Peyer's patch (tissue), 4 donors: Measurements from ENCODE around the gene TTLL4. TPM values are rescaled to one million over a fixed set of nuclear protein-coding genes. Genes with fewer than 3 reads are reported as not detected.
A peak's percentile ranks its signal among the peaks of the same experiment; 100 is the strongest.

ENCODE experiments used
- DNase-seq, 3 donors: peaks; one replicate each; pipeline ENCODE4 v3.0.0-alpha.2; 2017 to 2019
- H3K27ac ChIP-seq, 4 donors: fragments of 200-600 bp; sonication (generic); one replicate each; pipeline ENCODE4 v1.5.1; 2016 to 2019
- H3K27me3 ChIP-seq, 2 donors: fragments of 200-600 bp; sonication (generic); one replicate each; pipeline ENCODE4 v1.5.1; 2019
- H3K36me3 ChIP-seq, 3 donors: fragments of 200-600 bp; sonication (generic); one replicate each; pipeline ENCODE4 v1.5.1; 2016 to 2019
- H3K4me1 ChIP-seq, 4 donors: fragments of 200-600 bp; sonication (generic); one replicate each; pipeline ENCODE4 v1.5.1; 2016 to 2019
- H3K4me3 ChIP-seq, 4 donors: fragments of 200-600 bp; sonication (generic); 1 replicate in 3 of 4; 2 replicates in 1 of 4; pipeline ENCODE4 v1.5.1; 2016 to 2019; ENCODE audit warnings: mild to moderate bottlenecking in 1 of 4
- H3K9me3 ChIP-seq, 4 donors: fragments of 200-600 bp; sonication (generic); one replicate each; pipeline ENCODE4 v1.5.1; 2016 to 2019; ENCODE audit warnings: mild to moderate bottlenecking in 1 of 4
- CTCF ChIP-seq, 6 experiments: fragments of 450-650 bp in 4 of 6; fragments of 200-600 bp in 2 of 6; sonication (generic) in 1 of 6; IDR thresholded peaks; one replicate each; pipeline ENCODE4 v1.5.1; 2017 to 2019; ENCODE audit warnings: antibody characterized with exemption in 6 of 6, mild to moderate bottlenecking in 3 of 6, moderate library complexity in 1 of 6
- POLR2A ChIP-seq, 2 donors: fragments of 450-650 bp; IDR thresholded peaks; one replicate each; pipeline ENCODE4 v1.5.1; 2017; ENCODE audit warnings: antibody characterized with exemption in 2 of 2, mild to moderate bottlenecking in 2 of 2, moderate library complexity in 2 of 2
- total RNA-seq, 4 donors: library from RNA; depleted of rRNA; stranded (reverse); fragments of >200 nt; gene quantifications; one replicate each; pipeline ENCODE4 v1.1.0, GENCODE V29; 2016

Gene TTLL4
- total RNA-seq, 4 donors from 2014 or later = 14.9 to 48.4 (median 45.1) TPM

DNA sequence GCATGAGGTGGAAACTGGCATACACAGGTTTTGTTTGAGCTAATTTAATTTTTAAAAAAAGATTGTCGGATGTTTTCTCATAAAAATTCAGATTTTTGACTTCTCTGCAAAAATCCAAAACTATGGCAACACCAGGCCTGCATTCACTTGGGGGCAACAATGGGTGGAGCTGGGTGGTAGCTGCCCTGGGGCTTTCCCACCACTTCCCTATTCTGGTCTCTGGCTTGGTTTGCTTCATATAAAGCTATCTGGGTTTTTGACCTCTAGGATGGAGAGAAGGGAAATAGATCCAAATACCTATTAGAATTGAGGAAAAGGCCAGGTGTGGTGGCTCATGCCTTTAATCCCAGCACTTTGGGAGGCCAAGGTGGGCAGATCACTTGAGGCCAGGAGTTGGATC is 65.9 kb downstream of the TTLL4 start:
- H3K9me3 ChIP-seq = peaks cover 0 to 2% (median 0%) of the 10 kb centered on the region in 4 donors
- no peaks in the 10 kb centered on the region for H3K4me1 ChIP-seq

DNA sequence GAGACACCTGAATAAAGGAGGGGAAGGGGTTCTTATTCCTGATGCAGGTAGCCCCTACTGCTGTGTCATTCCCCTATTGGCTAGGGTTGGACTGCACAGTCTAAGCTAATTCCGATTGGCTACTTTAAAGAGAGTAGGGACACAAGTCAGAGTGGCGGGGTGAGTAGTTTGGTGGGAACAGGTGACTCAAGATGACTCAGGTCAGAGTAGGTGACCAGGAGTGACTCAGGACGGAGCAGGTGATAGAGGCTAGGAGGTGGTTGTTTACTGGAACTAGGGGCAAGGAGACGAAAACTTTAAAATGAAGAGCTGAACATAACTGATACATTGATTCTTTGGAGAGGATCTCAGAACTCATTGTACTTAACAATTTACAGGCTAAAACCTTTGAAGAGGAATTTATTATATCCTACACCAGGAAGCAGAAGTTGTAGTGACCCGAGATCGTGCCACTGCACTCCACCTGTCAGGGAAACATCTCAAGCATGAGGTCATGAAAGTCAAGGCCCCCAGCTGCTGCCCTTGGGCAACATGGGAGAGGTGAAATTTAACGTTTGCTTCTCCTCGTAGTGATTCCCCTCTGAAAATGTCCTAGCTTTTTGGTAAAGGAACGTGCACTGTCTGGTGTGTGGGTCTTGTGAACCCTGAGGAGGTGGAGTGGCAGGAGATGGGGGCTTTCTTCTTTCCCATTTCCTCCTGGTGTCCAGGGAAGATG is 66.8 kb downstream of the TTLL4 start:
- TF ChIP-seq CTCF (IDR thresholded peaks at IDR 0.05) (no peak), POLR2A (IDR thresholded peaks at IDR 0.05) (no peak)
- H3K4me3 ChIP-seq = no peak overlapping the region
- no peaks in the 10 kb centered on the region for H3K27me3 ChIP-seq
- no peaks in the 10 kb centered on the region for H3K4me1 ChIP-seq
- H3K9me3 ChIP-seq = peaks cover 0 to 2% (median 0%) of the 10 kb centered on the region in 4 donors
- H3K36me3 ChIP-seq = no peaks in the 10 kb centered on the region
- DNase-seq = no peak
- H3K27ac ChIP-seq = no peak overlapping the region

More for the DNA sequence above, 65.9 kb downstream of the TTLL4 start:
- H3K27ac ChIP-seq = no peak overlapping the region
- no peaks in the 10 kb centered on the region for H3K36me3 ChIP-seq
- no peak for DNase-seq
- TF ChIP-seq CTCF (IDR thresholded peaks at IDR 0.05) (no peak), POLR2A (IDR thresholded peaks at IDR 0.05) (no peak)
- H3K27me3 ChIP-seq = no peaks in the 10 kb centered on the region
- no peak overlapping the region for H3K4me3 ChIP-seq

GRCh38 chr2:218780046-218780445 is 69.4 kb downstream of the TTLL4 start:
- Histone ChIP-seq H3K4me3 (no peak overlapping the region), H3K27ac (no peak overlapping the region), H3K4me1 (peaks cover 0 to 16% (median 0%) of the 10 kb centered on the region in 4 donors), H3K27me3 (no peaks in the 10 kb centered on the region), H3K36me3 (no peaks in the 10 kb centered on the region), H3K9me3 (peaks cover 0 to 2% (median 0%) of the 10 kb centered on the region in 4 donors)
- TF ChIP-seq POLR2A (IDR thresholded peaks at IDR 0.05) (no peak), CTCF (IDR thresholded peaks at IDR 0.05) (no peak)
- DNase-seq = no peak

GRCh38 chr2:218780851-218781690 is 70.4 kb downstream of the TTLL4 start:
- peaks cover 0 to 16% (median 0%) of the 10 kb centered on the region in 4 donors for H3K4me1 ChIP-seq
- peak overlapping the region; percentile 59 to 95 (median 90) for H3K27ac ChIP-seq
- H3K4me3 ChIP-seq = peak overlapping the region; percentile 29 to 90 (median 70)
- no peak for DNase-seq
- no peaks in the 10 kb centered on the region for H3K36me3 ChIP-seq
- peaks cover 0 to 2% (median 0%) of the 10 kb centered on the region in 4 donors for H3K9me3 ChIP-seq
- peak in 1 of 2 donors; percentile 34 for TF ChIP-seq POLR2A (IDR thresholded peaks at IDR 0.05)
- no peak for TF ChIP-seq CTCF (IDR thresholded peaks at IDR 0.05)
- no peaks in the 10 kb centered on the region for H3K27me3 ChIP-seq

- no peaks in the 10 kb centered on the region for H3K36me3 ChIP-seq
- H3K4me3 ChIP-seq = peak within 1 kb of the TSS; percentile 29 to 90 (median 70)
- DNase-seq = peak in 2 of 3 donors; percentile 81 to 90
- peaks cover 0 to 16% (median 0%) of the 10 kb centered on the region in 4 donors for H3K4me1 ChIP-seq
- peaks cover 0 to 2% (median 0%) of the 10 kb centered on the region in 4 donors for H3K9me3 ChIP-seq
- peak within 1 kb of the TSS; percentile 59 to 95 (median 90) for H3K27ac ChIP-seq
- no peak for TF ChIP-seq CTCF (IDR thresholded peaks at IDR 0.05)
- TF ChIP-seq POLR2A (IDR thresholded peaks at IDR 0.05) = peak; percentile 78 to 84
- no peaks in the 10 kb centered on the region for H3K27me3 ChIP-seq
Observed at GRCh38 chr2:218781691-218782527, 71.3 kb downstream of the TTLL4 start, which contains the start of gene CYP27A1. Gene CYP27A1 (plus strand): TSS chr2:218782147. CDS start chr2:218782183, 36 bp downstream.
